Measurements from ENCODE around the gene EOLA1. TPM values are rescaled to one million over a fixed set of nuclear protein-coding genes. Genes with fewer than 3 reads are reported as not detected.
"Not testable (repeated sequence)": the region's sequence is repeated elsewhere in the genome, so short reads cannot be mapped to it uniquely, and the experiment has no call there.

EOLA1 gene
- polyA plus RNA-seq, 1 donor (not counting 4 experiments of a cell fraction or from before 2014, with no cell fraction given) = 9.3 TPM

DNA sequence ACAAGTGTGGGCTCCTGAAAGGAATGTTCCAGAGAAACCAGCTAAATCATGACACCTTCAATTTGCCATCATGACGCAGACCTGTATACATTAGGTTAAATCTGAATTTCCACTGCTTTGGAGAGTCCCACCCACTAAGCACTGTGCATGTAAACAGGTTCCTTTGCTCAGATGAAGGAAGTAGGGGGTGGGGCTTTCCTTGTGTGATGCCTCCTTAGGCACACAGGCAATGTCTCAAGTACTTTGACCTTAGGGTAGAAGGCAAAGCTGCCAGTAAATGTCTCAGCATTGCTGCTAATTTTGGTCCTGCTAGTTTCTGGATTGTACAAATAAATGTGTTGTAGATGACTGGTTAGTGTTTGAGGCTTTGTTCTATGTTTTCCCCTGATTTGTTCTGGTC lies 6.2 kb downstream of the EOLA1 start:
- FAIRE-seq; dilution Hi-C loops (cut with MboI; ENCODE audit: extremely low pct_ligation_motif_present, low sequenced_read_pairs): not testable (repeated sequence)

DNA sequence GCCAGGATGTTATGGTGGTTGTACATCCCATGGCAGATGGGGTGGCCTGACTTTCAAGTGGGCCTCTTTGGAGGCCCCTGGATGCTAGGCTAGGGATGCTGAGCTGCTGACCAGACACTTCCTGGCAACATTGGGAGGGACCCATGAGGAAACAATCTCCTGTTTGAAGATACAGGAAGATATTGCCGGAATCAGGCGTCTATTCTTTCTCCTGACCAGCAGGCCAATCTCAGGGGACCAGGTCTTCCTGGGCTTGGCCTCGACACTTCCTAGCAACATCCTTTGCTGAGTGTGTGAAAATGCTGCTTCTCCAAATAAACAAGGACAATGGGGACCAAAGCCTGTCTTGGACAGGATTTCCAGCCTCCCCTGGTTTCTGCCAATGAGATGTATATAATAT lies 7.0 kb downstream of the EOLA1 start:
- H2AFZ ChIP-seq (ENCODE audit: control insufficient read depth, low read length); H3K27ac ChIP-seq (ENCODE audit: control insufficient read depth, insufficient read depth, low read length); FAIRE-seq; H3K27me3 ChIP-seq (ENCODE audit: control insufficient read depth, extremely low read depth, insufficient read depth, low read length); H3K4me3 ChIP-seq (ENCODE audit: control insufficient read depth in 2 of 3, extremely low read depth in 1 of 3, insufficient read depth in 2 of 3, low read depth in 1 of 3, low read length in 3 of 3); H4K20me1 ChIP-seq (ENCODE audit: control insufficient read depth, extremely low read depth, insufficient read depth, low read length); H3K36me3 ChIP-seq (ENCODE audit: control insufficient read depth in 2 of 2, extremely low read depth in 1 of 2, insufficient read depth in 2 of 2, low read length in 2 of 2); dilution Hi-C loops (cut with MboI; ENCODE audit: extremely low pct_ligation_motif_present, low sequenced_read_pairs); H3K9me1 ChIP-seq (ENCODE audit: control insufficient read depth, extremely low read depth, insufficient read depth, low read length); H3K4me1 ChIP-seq (ENCODE audit: control insufficient read depth, extremely low read depth, insufficient read depth, low read length); H3K4me2 ChIP-seq (ENCODE audit: control insufficient read depth, extremely low read depth, insufficient read depth, low read depth, low read length); DNase-seq (ENCODE audit: low read depth, low spot score); H3K79me2 ChIP-seq (ENCODE audit: control insufficient read depth, insufficient read depth, low read length); H3K9ac ChIP-seq (ENCODE audit: control insufficient read depth, extremely low read depth, insufficient read depth, low read length); H3K9me3 ChIP-seq (ENCODE audit: control insufficient read depth, low read depth, low read length): not testable (repeated sequence)

More for the DNA sequence above, 6.2 kb downstream of the EOLA1 start:
- not testable (repeated sequence) for H3K27ac ChIP-seq (ENCODE audit: control insufficient read depth, insufficient read depth, low read length); H4K20me1 ChIP-seq (ENCODE audit: control insufficient read depth, extremely low read depth, insufficient read depth, low read length); H3K9me3 ChIP-seq (ENCODE audit: control insufficient read depth, low read depth, low read length); H3K9me1 ChIP-seq (ENCODE audit: control insufficient read depth, extremely low read depth, insufficient read depth, low read length); H3K4me2 ChIP-seq (ENCODE audit: control insufficient read depth, extremely low read depth, insufficient read depth, low read depth, low read length); H3K79me2 ChIP-seq (ENCODE audit: control insufficient read depth, insufficient read depth, low read length); H3K27me3 ChIP-seq (ENCODE audit: control insufficient read depth, extremely low read depth, insufficient read depth, low read length); DNase-seq (ENCODE audit: low read depth, low spot score); H3K36me3 ChIP-seq (ENCODE audit: control insufficient read depth in 2 of 2, extremely low read depth in 1 of 2, insufficient read depth in 2 of 2, low read length in 2 of 2); H2AFZ ChIP-seq (ENCODE audit: control insufficient read depth, low read length); H3K4me1 ChIP-seq (ENCODE audit: control insufficient read depth, extremely low read depth, insufficient read depth, low read length); H3K9ac ChIP-seq (ENCODE audit: control insufficient read depth, extremely low read depth, insufficient read depth, low read length); H3K4me3 ChIP-seq (ENCODE audit: control insufficient read depth in 2 of 3, extremely low read depth in 1 of 3, insufficient read depth in 2 of 3, low read depth in 1 of 3, low read length in 3 of 3)

DNA sequence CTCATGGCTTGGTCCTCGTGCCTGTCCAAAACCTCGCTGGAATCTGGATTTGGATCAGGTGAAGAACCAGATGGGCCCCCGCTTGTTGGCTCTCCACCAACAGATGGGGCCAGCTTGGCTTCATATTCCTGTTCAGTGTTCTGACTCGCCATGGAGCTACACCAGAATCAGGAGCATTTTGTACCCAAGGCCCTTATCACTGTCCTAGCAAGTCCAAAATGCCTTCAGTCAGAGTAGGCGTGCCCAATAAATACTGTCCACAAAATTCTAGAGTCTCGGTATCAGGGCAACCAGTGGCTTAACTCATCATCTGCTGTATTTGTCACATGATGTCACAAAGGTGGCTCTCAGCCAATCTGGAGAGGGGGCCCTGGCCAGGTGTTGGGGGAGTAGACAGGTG lies 8.9 kb downstream of the EOLA1 start, which contains the start of gene HSFX3:
TSS of gene HSFX3 (minus strand) at position 224 of the 400 bp plus-strand sequence. CDS start at position 152, 72 bp downstream.
- H3K36me3 ChIP-seq (ENCODE audit: control insufficient read depth in 2 of 2, extremely low read depth in 1 of 2, insufficient read depth in 2 of 2, low read length in 2 of 2); H3K79me2 ChIP-seq (ENCODE audit: control insufficient read depth, insufficient read depth, low read length); H3K27me3 ChIP-seq (ENCODE audit: control insufficient read depth, extremely low read depth, insufficient read depth, low read length); H3K9ac ChIP-seq (ENCODE audit: control insufficient read depth, extremely low read depth, insufficient read depth, low read length); H3K9me3 ChIP-seq (ENCODE audit: control insufficient read depth, low read depth, low read length); DNase-seq (ENCODE audit: low read depth, low spot score); H2AFZ ChIP-seq (ENCODE audit: control insufficient read depth, low read length); H3K27ac ChIP-seq (ENCODE audit: control insufficient read depth, insufficient read depth, low read length); H3K4me3 ChIP-seq (ENCODE audit: control insufficient read depth in 2 of 3, extremely low read depth in 1 of 3, insufficient read depth in 2 of 3, low read depth in 1 of 3, low read length in 3 of 3); FAIRE-seq; H3K9me1 ChIP-seq (ENCODE audit: control insufficient read depth, extremely low read depth, insufficient read depth, low read length); H4K20me1 ChIP-seq (ENCODE audit: control insufficient read depth, extremely low read depth, insufficient read depth, low read length); H3K4me2 ChIP-seq (ENCODE audit: control insufficient read depth, extremely low read depth, insufficient read depth, low read depth, low read length); dilution Hi-C loops (cut with MboI; ENCODE audit: extremely low pct_ligation_motif_present, low sequenced_read_pairs); H3K4me1 ChIP-seq (ENCODE audit: control insufficient read depth, extremely low read depth, insufficient read depth, low read length): not testable (repeated sequence)

DNA sequence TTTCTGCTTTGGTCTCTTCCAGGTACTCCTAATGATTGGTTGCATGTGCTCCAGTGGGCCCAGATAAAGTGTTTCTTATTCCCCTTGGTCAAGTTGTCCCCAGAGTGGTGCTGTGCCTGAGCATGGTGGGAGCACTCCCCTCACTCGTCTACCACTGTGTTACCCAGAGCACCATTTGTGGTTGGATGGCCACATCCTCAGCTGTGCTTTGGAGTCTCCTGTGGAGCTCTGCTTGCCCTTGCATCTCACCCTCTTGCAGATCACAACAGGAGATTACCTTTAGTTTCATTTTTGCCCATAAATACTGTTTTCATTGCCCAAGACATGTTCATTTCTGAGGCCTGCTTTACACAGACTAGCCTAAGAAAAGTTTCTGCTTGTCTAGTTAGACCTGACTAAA lies 9.6 kb downstream of the EOLA1 start:
- dilution Hi-C loops (cut with MboI; ENCODE audit: extremely low pct_ligation_motif_present, low sequenced_read_pairs); H2AFZ ChIP-seq (ENCODE audit: control insufficient read depth, low read length); H3K4me2 ChIP-seq (ENCODE audit: control insufficient read depth, extremely low read depth, insufficient read depth, low read depth, low read length); H3K9ac ChIP-seq (ENCODE audit: control insufficient read depth, extremely low read depth, insufficient read depth, low read length); H4K20me1 ChIP-seq (ENCODE audit: control insufficient read depth, extremely low read depth, insufficient read depth, low read length); H3K9me1 ChIP-seq (ENCODE audit: control insufficient read depth, extremely low read depth, insufficient read depth, low read length); H3K27me3 ChIP-seq (ENCODE audit: control insufficient read depth, extremely low read depth, insufficient read depth, low read length); H3K79me2 ChIP-seq (ENCODE audit: control insufficient read depth, insufficient read depth, low read length); H3K4me3 ChIP-seq (ENCODE audit: control insufficient read depth in 2 of 3, extremely low read depth in 1 of 3, insufficient read depth in 2 of 3, low read depth in 1 of 3, low read length in 3 of 3); FAIRE-seq; H3K27ac ChIP-seq (ENCODE audit: control insufficient read depth, insufficient read depth, low read length); H3K36me3 ChIP-seq (ENCODE audit: control insufficient read depth in 2 of 2, extremely low read depth in 1 of 2, insufficient read depth in 2 of 2, low read length in 2 of 2); H3K9me3 ChIP-seq (ENCODE audit: control insufficient read depth, low read depth, low read length); H3K4me1 ChIP-seq (ENCODE audit: control insufficient read depth, extremely low read depth, insufficient read depth, low read length); DNase-seq (ENCODE audit: low read depth, low spot score): not testable (repeated sequence)

DNA sequence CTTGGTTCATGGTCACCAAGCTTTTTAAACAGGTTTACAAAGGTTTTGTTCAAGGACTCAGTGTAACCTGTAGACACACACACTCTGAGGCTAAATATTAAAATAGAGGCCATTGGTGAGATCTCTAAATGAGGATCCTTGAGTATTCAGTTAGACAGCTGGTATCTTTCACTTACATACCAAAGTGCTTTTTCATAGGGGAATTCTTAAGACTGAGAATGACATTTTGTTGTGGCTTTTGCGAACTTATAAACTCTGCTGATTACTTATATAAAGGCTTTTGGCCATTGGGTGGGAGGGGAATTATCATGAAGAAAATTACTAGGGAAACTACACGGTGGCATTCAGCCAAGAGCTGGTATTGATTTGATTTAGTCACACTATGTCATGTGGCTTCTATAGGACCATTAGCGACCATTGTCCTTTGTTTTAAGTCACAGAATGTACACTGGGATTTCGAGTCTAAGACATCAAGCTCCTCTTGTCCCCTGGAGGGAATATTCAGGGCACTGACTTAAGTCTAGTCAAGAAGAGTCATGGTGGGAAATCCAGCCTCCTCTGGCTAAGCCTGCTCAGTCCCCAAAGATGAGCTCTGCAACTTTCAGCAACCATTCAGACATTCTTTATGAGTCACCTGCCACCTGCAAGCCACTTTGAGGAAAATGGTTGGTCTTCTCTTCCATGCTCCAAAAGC lies 10.6 kb downstream of the EOLA1 start:
- H4K20me1 ChIP-seq (ENCODE audit: control insufficient read depth, extremely low read depth, insufficient read depth, low read length); dilution Hi-C loops (cut with MboI; ENCODE audit: extremely low pct_ligation_motif_present, low sequenced_read_pairs); H2AFZ ChIP-seq (ENCODE audit: control insufficient read depth, low read length); H3K27me3 ChIP-seq (ENCODE audit: control insufficient read depth, extremely low read depth, insufficient read depth, low read length); H3K4me2 ChIP-seq (ENCODE audit: control insufficient read depth, extremely low read depth, insufficient read depth, low read depth, low read length); H3K9me1 ChIP-seq (ENCODE audit: control insufficient read depth, extremely low read depth, insufficient read depth, low read length); H3K27ac ChIP-seq (ENCODE audit: control insufficient read depth, insufficient read depth, low read length); H3K4me1 ChIP-seq (ENCODE audit: control insufficient read depth, extremely low read depth, insufficient read depth, low read length); H3K9me3 ChIP-seq (ENCODE audit: control insufficient read depth, low read depth, low read length); H3K4me3 ChIP-seq (ENCODE audit: control insufficient read depth in 2 of 3, extremely low read depth in 1 of 3, insufficient read depth in 2 of 3, low read depth in 1 of 3, low read length in 3 of 3); H3K9ac ChIP-seq (ENCODE audit: control insufficient read depth, extremely low read depth, insufficient read depth, low read length); H3K36me3 ChIP-seq (ENCODE audit: control insufficient read depth in 2 of 2, extremely low read depth in 1 of 2, insufficient read depth in 2 of 2, low read length in 2 of 2); H3K79me2 ChIP-seq (ENCODE audit: control insufficient read depth, insufficient read depth, low read length); FAIRE-seq; DNase-seq (ENCODE audit: low read depth, low spot score): not testable (repeated sequence)
